ENCODE data around the gene ZMYND8.
A peak's percentile ranks its signal among the peaks of the same experiment; 100 is the strongest.

GRCh38 chr20:47281376-47281775 is 75.1 kb downstream of the ZMYND8 start:
- TF ChIP-seq POLR2A (IDR thresholded peaks at IDR 0.05) (peak in 1 of 2 donors; percentile 31), CTCF (IDR thresholded peaks at IDR 0.05) (no peak)

Measured in thyroid gland (tissue), 4 donors.